ENCODE results near the gene SHMT2. TPM values are rescaled to one million over a fixed set of nuclear protein-coding genes. Genes with fewer than 3 reads are reported as not detected.
A peak's percentile ranks its signal among the peaks of the same experiment; 100 is the strongest.

The SHMT2 gene
- total and polyA plus RNA-seq, 2 experiments from 2014 or later = 125 to 387 TPM

- TF ChIP-seq, protein P1, sequence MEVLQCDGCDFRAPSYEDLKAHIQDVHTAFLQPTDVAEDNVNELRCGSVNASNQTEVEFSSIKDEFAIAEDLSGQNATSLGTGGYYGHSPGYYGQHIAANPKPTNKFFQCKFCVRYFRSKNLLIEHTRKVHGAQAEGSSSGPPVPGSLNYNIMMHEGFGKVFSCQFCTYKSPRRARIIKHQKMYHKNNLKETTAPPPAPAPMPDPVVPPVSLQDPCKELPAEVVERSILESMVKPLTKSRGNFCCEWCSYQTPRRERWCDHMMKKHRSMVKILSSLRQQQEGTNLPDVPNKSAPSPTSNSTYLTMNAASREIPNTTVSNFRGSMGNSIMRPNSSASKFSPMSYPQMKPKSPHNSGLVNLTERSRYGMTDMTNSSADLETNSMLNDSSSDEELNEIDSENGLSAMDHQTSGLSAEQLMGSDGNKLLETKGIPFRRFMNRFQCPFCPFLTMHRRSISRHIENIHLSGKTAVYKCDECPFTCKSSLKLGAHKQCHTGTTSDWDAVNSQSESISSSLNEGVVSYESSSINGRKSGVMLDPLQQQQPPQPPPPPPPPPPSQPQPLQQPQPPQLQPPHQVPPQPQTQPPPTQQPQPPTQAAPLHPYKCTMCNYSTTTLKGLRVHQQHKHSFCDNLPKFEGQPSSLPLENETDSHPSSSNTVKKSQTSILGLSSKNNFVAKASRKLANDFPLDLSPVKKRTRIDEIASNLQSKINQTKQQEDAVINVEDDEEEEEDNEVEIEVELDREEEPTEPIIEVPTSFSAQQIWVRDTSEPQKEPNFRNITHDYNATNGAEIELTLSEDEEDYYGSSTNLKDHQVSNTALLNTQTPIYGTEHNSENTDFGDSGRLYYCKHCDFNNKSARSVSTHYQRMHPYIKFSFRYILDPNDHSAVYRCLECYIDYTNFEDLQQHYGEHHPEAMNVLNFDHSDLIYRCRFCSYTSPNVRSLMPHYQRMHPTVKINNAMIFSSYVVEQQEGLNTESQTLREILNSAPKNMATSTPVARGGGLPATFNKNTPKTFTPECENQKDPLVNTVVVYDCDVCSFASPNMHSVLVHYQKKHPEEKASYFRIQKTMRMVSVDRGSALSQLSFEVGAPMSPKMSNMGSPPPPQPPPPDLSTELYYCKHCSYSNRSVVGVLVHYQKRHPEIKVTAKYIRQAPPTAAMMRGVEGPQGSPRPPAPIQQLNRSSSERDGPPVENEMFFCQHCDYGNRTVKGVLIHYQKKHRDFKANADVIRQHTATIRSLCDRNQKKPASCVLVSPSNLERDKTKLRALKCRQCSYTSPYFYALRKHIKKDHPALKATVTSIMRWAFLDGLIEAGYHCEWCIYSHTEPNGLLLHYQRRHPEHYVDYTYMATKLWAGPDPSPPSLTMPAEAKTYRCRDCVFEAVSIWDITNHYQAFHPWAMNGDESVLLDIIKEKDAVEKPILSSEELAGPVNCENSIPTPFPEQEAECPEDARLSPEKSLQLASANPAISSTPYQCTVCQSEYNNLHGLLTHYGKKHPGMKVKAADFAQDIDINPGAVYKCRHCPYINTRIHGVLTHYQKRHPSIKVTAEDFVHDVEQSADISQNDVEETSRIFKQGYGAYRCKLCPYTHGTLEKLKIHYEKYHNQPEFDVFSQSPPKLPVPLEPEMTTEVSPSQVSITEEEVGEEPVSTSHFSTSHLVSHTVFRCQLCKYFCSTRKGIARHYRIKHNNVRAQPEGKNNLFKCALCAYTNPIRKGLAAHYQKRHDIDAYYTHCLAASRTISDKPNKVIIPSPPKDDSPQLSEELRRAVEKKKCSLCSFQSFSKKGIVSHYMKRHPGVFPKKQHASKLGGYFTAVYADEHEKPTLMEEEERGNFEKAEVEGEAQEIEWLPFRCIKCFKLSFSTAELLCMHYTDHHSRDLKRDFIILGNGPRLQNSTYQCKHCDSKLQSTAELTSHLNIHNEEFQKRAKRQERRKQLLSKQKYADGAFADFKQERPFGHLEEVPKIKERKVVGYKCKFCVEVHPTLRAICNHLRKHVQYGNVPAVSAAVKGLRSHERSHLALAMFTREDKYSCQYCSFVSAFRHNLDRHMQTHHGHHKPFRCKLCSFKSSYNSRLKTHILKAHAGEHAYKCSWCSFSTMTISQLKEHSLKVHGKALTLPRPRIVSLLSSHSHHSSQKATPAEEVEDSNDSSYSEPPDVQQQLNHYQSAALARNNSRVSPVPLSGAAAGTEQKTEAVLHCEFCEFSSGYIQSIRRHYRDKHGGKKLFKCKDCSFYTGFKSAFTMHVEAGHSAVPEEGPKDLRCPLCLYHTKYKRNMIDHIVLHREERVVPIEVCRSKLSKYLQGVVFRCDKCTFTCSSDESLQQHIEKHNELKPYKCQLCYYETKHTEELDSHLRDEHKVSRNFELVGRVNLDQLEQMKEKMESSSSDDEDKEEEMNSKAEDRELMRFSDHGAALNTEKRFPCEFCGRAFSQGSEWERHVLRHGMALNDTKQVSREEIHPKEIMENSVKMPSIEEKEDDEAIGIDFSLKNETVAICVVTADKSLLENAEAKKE (CRISPR knock-in tag; IDR thresholded peaks at IDR 0.05) = no peak
Measured at GRCh38 chr12:57243521-57244311, 14.2 kb downstream of the SHMT2 start (continued).

DNA sequence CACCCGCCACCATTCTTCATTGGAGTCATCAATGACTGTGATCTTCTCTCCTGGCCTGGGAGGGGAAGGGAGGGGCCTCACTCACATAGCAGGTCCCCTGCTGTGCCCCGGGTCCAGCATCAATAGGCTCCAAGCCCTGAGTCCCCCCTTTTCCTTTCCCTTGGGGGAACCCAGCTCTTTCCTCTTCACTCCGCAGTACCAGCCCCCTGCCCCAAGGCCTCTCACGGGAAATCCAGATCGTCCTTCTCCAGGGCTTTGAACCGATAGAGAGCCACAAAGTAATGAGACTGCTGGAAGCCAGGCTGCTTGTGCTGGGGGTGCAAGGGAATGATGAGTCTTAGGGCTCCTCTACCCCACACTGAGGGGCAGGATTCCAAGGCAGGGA is 14.8 kb downstream of the SHMT2 start:
- peak; percentile 33 for DNase-seq (ENCODE audit: low spot score)
- Histone ChIP-seq H3K4me1 (ENCODE audit: insufficient read depth) (peaks cover 48% of the 10 kb centered on the region), H3K9me2 (ENCODE audit: insufficient read depth) (no peaks in the 10 kb centered on the region), H3F3A (replicated peaks; ENCODE audit: low read depth) (peaks cover 10% of the 10 kb centered on the region), H2AFZ (no peak overlapping the region), H3K4me2 (peak overlapping the region; percentile 99; the same call in 1 of the 2 replicates), H3K36me3 (ENCODE audit: insufficient read depth) (no peaks in the 10 kb centered on the region), H3K27me3 (ENCODE audit: insufficient read depth) (peaks cover 49% of the 10 kb centered on the region), H3K4me3 (peak overlapping the region; percentile 85; the same call in 1 of the 2 replicates), H4K20me1 (replicated peaks; ENCODE audit: insufficient read depth) (no peaks in the 10 kb centered on the region; the same call in 1 of the 2 replicates), H3K79me2 (replicated peaks; ENCODE audit: insufficient read depth) (no peaks in the 10 kb centered on the region), H3K27ac (ENCODE audit: low read depth) (no peak overlapping the region)
- no peak for ATAC-seq
- H3K9me3 Mint-ChIP-seq = no peaks in the 10 kb centered on the region
- peaks cover 63% of the 10 kb centered on the region for H3K4me1 Mint-ChIP-seq
- H3K36me3 Mint-ChIP-seq (ENCODE audit: low read depth) = no peaks in the 10 kb centered on the region; the same call in 2 of the 3 replicates
- H3K27ac Mint-ChIP-seq = no peak overlapping the region
- H3K4me3 Mint-ChIP-seq = peak overlapping the region; percentile 79
- H3K27me3 Mint-ChIP-seq (ENCODE audit: insufficient read depth, low read depth, poor library complexity) = peaks cover 68% of the 10 kb centered on the region
- TF ChIP-seq JUNB (IDR thresholded peaks at IDR 0.05; ENCODE audit: unreplicated experiment) (no peak), REST (IDR thresholded peaks at IDR 0.05; ENCODE audit: unreplicated experiment) (no peak), EZH2 (IDR thresholded peaks at IDR 0.05; ENCODE audit: low read depth, unreplicated experiment) (no peak), POLR2AphosphoS5 (IDR thresholded peaks at IDR 0.05; ENCODE audit: low read depth) (no peak), STAT1 (IDR thresholded peaks at IDR 0.05; ENCODE audit: unreplicated experiment) (no peak), CTCF (conservative IDR thresholded peaks at IDR 0.05; ENCODE audit: low read depth in 2 of 2) (no peak), ZNF114 (CRISPR knock-in tag; IDR thresholded peaks at IDR 0.05) (no peak), ETS1 (IDR thresholded peaks at IDR 0.05) (no peak)
